OCI-LY7 (cell line): ENCODE data around the gene INAVA. TPM values are rescaled to one million over a fixed set of nuclear protein-coding genes. Genes with fewer than 3 reads are reported as not detected.

Source experiments
- BruUV-seq: library from RNA; stranded (reverse); fragments of 400-500 nt; replicated peaks from 2 replicates; lab custom pipeline; 2021; lab: Mats Ljungman, UMichigan
- CTCF ChIA-PET: fragments of 300-600 bp; sonication (Branson Sonifier 250); formaldehyde crosslinking; loops from one replicate; lab custom pipeline; 2022; ENCODE audit warnings: antibody characterized with exemption; ENCODE audit not compliant: unreplicated experiment; lab: Charles Lee
- POLR2A ChIA-PET: fragments of 300-600 bp; sonication (Branson Sonifier 250); formaldehyde crosslinking; loops from one replicate; lab custom pipeline; 2022; ENCODE audit warnings: antibody characterized with exemption; lab: Charles Lee
- DNase-seq: peaks from one replicate; pipeline ENCODE4 v3.0.0-alpha.2; 2015; ENCODE audit warnings: low spot score
- H2AFZ ChIP-seq: fragments of 200-600 bp; sonication (generic), shearing (Covaris generic); 2 replicates; pipeline ENCODE4 v1.6.1; 2014; ENCODE audit warnings: mild to moderate bottlenecking, antibody characterized with exemption, low read length, moderate library complexity
- H3K27ac ChIP-seq: fragments of 200-600 bp; sonication (generic); 2 replicates; pipeline ENCODE4 v1.5.1; 2014; ENCODE audit warnings: mixed run types, low read depth, mild to moderate bottlenecking, moderate library complexity, low read length, inconsistent platforms; ENCODE audit not compliant: poor library complexity, severe bottlenecking
- H3K36me3 ChIP-seq: fragments of 200-600 bp; sonication (generic); 2 replicates; pipeline ENCODE4 v1.6.1; 2014; ENCODE audit warnings: mild to moderate bottlenecking, antibody characterized with exemption, low read length, moderate library complexity, mixed read lengths; ENCODE audit not compliant: insufficient read depth
- H3K4me1 ChIP-seq: fragments of 200-600 bp; sonication (generic); 2 replicates; pipeline ENCODE4 v1.5.1; 2014; ENCODE audit warnings: mild to moderate bottlenecking, low read length; ENCODE audit not compliant: insufficient read depth, poor library complexity, severe bottlenecking
- H3K4me2 ChIP-seq: fragments of 200-600 bp; sonication (generic); 2 replicates; pipeline ENCODE4 v1.6.1; 2014; ENCODE audit warnings: mild to moderate bottlenecking, low read length
- H3K4me3 ChIP-seq: fragments of 200-600 bp; sonication (generic); 2 replicates; pipeline ENCODE4 v1.5.1; 2014; ENCODE audit warnings: mild to moderate bottlenecking, low read depth, low read length; ENCODE audit not compliant: poor library complexity, severe bottlenecking
- H3K79me2 ChIP-seq: fragments of 200-600 bp; sonication (generic); 2 replicates; pipeline ENCODE4 v1.6.1; 2016; ENCODE audit warnings: low read depth, mild to moderate bottlenecking, low read length, moderate library complexity, mixed read lengths; ENCODE audit not compliant: insufficient read depth
- H3K9me2 ChIP-seq: fragments of 200-600 bp; sonication (generic); 2 replicates; pipeline ENCODE4 v1.6.1; 2016; ENCODE audit warnings: mild to moderate bottlenecking, low read length, mixed read lengths; ENCODE audit not compliant: insufficient read depth
- H3K9me3 ChIP-seq: fragments of 200-600 bp; sonication (generic); 2 replicates; pipeline ENCODE4 v1.6.1; 2014; ENCODE audit warnings: mild to moderate bottlenecking, mixed run types, low read length, mixed read lengths
- H4K20me1 ChIP-seq: fragments of 200-600 bp; sonication (generic); 2 replicates; pipeline ENCODE4 v1.6.1; 2014; ENCODE audit warnings: mild to moderate bottlenecking, antibody characterized with exemption, low read length, moderate library complexity, mixed read lengths; ENCODE audit not compliant: insufficient read depth
- EZH2phosphoT487 ChIP-seq: fragments of 200-600 bp; sonication (generic); IDR thresholded peaks from 2 replicates; pipeline ENCODE4 v1.6.1; 2018; ENCODE audit warnings: low read depth, borderline replicate concordance, mild to moderate bottlenecking, mixed run types, antibody characterized with exemption, low read length, moderate library complexity, mixed read lengths
- intact Hi-C: fragments of 100-400 bp; cut with micrococcal nuclease; formaldehyde crosslinking; loops from one replicate; pipeline ENCODE4 v1.10.0; 2022; ENCODE audit not compliant: unreplicated experiment
- total RNA-seq, 2 experiments: library from RNA; depleted of rRNA in 1 of 2; stranded (reverse); fragments of >200 nt in 1 of 2; shearing (Covaris generic) in 1 of 2; gene quantifications; 2 replicates each; pipeline ENCODE4 v1.2.3, GENCODE V29; 2014 to 2022
- TF ChIP-seq, protein P1 (sequence below): fragments of 200-600 bp; sonication (generic); conservative IDR thresholded peaks from 2 replicates; pipeline ENCODE4 v1.5.1; 2014; ENCODE audit warnings: mild to moderate bottlenecking, antibody characterized with exemption, low read length, moderate library complexity, mixed read lengths

Gene INAVA
- total RNA-seq, 2 experiments from 2014 or later = not detected

GRCh38 chr1:200874694-200875093, 20.0 kb upstream of the INAVA start:
- Histone ChIP-seq H3K4me2 (no peak overlapping the region), H3K4me1 (peaks cover 9% of the 10 kb centered on the region), H2AFZ (no peak overlapping the region), H3K9me2 (no peaks in the 10 kb centered on the region), H3K79me2 (no peaks in the 10 kb centered on the region), H3K36me3 (no peaks in the 10 kb centered on the region), H3K27ac (no peak overlapping the region), H3K4me3 (no peak overlapping the region), H4K20me1 (no peaks in the 10 kb centered on the region), H3K9me3 (no peaks in the 10 kb centered on the region)
- no TSS peak for BruUV-seq
- CTCF ChIA-PET = no interaction called here
- DNase-seq = no peak
- TF ChIP-seq EZH2phosphoT487 = no peak
- TF ChIP-seq, protein P1, sequence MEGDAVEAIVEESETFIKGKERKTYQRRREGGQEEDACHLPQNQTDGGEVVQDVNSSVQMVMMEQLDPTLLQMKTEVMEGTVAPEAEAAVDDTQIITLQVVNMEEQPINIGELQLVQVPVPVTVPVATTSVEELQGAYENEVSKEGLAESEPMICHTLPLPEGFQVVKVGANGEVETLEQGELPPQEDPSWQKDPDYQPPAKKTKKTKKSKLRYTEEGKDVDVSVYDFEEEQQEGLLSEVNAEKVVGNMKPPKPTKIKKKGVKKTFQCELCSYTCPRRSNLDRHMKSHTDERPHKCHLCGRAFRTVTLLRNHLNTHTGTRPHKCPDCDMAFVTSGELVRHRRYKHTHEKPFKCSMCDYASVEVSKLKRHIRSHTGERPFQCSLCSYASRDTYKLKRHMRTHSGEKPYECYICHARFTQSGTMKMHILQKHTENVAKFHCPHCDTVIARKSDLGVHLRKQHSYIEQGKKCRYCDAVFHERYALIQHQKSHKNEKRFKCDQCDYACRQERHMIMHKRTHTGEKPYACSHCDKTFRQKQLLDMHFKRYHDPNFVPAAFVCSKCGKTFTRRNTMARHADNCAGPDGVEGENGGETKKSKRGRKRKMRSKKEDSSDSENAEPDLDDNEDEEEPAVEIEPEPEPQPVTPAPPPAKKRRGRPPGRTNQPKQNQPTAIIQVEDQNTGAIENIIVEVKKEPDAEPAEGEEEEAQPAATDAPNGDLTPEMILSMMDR = no peak
- POLR2A ChIA-PET = interaction anchor here (0.6 to 4.1 kb wide), 3 partner anchors 14 to 331 kb away, joined by 3 to 16 read pairs (median 3); no protein-coding TSS in a partner anchor
- intact Hi-C loops = no loop called here

- intact Hi-C loops = no loop called here
- DNase-seq = no peak
- CTCF ChIA-PET = no interaction called here
- no peaks in the 10 kb centered on the region for H4K20me1 ChIP-seq
- H3K36me3 ChIP-seq = no peaks in the 10 kb centered on the region
- no peak overlapping the region for H3K27ac ChIP-seq
- peaks cover 1% of the 10 kb centered on the region for H3K4me1 ChIP-seq
- no peak overlapping the region for H3K4me3 ChIP-seq
- no peaks in the 10 kb centered on the region for H3K9me2 ChIP-seq
- no TSS peak for BruUV-seq
- TF ChIP-seq, protein P1 = no peak
- H3K4me2 ChIP-seq = no peak overlapping the region
- no peaks in the 10 kb centered on the region for H3K9me3 ChIP-seq
- H2AFZ ChIP-seq = no peak overlapping the region
- POLR2A ChIA-PET = interaction anchor here (0.6 to 4.1 kb wide), 3 partner anchors 13 to 315 kb away, joined by 3 to 16 read pairs (median 3); no protein-coding TSS in a partner anchor
- no peaks in the 10 kb centered on the region for H3K79me2 ChIP-seq
Observed at GRCh38 chr1:200875416-200875815, 19.3 kb upstream of the INAVA start.

GRCh38 chr1:200877010-200877409, 17.7 kb upstream of the INAVA start:
- ChIA-PET CTCF (interaction anchor here (0.6 kb wide), 1 partner anchor 514 kb away, joined by 3 read pairs; no protein-coding TSS in a partner anchor), POLR2A (interaction anchor here (0.6 to 4.1 kb wide), 6 partner anchors 9 to 196 kb away, joined by 3 to 16 read pairs (median 3); no protein-coding TSS in a partner anchor)
- no peak overlapping the region for H2AFZ ChIP-seq
- H3K4me2 ChIP-seq = no peak overlapping the region
- BruUV-seq = no TSS peak
- no peaks in the 10 kb centered on the region for H3K9me3 ChIP-seq
- H3K4me1 ChIP-seq = no peaks in the 10 kb centered on the region
- H3K9me2 ChIP-seq = no peaks in the 10 kb centered on the region
- DNase-seq = no peak
- H3K27ac ChIP-seq = no peak overlapping the region
- TF ChIP-seq, protein P1 = no peak
- TF ChIP-seq EZH2phosphoT487 = no peak
- intact Hi-C loops = no loop called here
- no peaks in the 10 kb centered on the region for H3K79me2 ChIP-seq
- H4K20me1 ChIP-seq = no peaks in the 10 kb centered on the region
- no peaks in the 10 kb centered on the region for H3K36me3 ChIP-seq
- no peak overlapping the region for H3K4me3 ChIP-seq
